Endothelial cell (in vitro differentiated cells): ENCODE data around the gene NCAM2. TPM values are rescaled to one million over a fixed set of nuclear protein-coding genes. Genes with fewer than 3 reads are reported as not detected.

Experiments
- DNase-seq: peaks from one replicate; pipeline ENCODE4 v3.0.0; 2021; ENCODE audit warnings: low spot score
- H3K27ac Mint-ChIP-seq: one replicate; pipeline ENCODE4 v1.8.0; 2021; ENCODE audit warnings: mixed read lengths, inconsistent platforms; ENCODE audit not compliant: unreplicated experiment
- H3K27me3 Mint-ChIP-seq: one replicate; pipeline ENCODE4 v1.8.0; 2021; ENCODE audit warnings: mild to moderate bottlenecking, moderate library complexity, mixed read lengths, inconsistent platforms; ENCODE audit not compliant: unreplicated experiment
- H3K36me3 Mint-ChIP-seq: one replicate; pipeline ENCODE4 v1.8.0; 2021; ENCODE audit warnings: mild to moderate bottlenecking, low read depth, mixed read lengths, inconsistent platforms; ENCODE audit not compliant: unreplicated experiment
- H3K4me1 Mint-ChIP-seq: one replicate; pipeline ENCODE4 v1.8.0; 2021; ENCODE audit warnings: mild to moderate bottlenecking, mixed read lengths, inconsistent platforms; ENCODE audit not compliant: unreplicated experiment
- H3K4me3 Mint-ChIP-seq: one replicate; pipeline ENCODE4 v1.8.0; 2021; ENCODE audit warnings: mild to moderate bottlenecking, mixed read lengths, inconsistent platforms; ENCODE audit not compliant: unreplicated experiment
- H3K9me3 Mint-ChIP-seq: one replicate; pipeline ENCODE4 v1.8.0; 2021; ENCODE audit warnings: mixed read lengths, inconsistent platforms; ENCODE audit not compliant: unreplicated experiment
- CTCF ChIP-seq: fragments of 200-600 bp; sonication (generic); IDR thresholded peaks from one replicate; pipeline ENCODE4 v1.5.0; 2021; ENCODE audit warnings: antibody characterized with exemption; ENCODE audit not compliant: unreplicated experiment
- long read RNA-seq: library from polyadenylated mRNA; unstranded; transcript quantifications from one replicate; pipeline ENCODE4 v2.0.0, GENCODE V29; 2020; ENCODE audit not compliant: unreplicated experiment
- total RNA-seq: library from RNA; stranded (reverse); fragmentation: NEBNext Ultra II Directional; extraction: Animal tissue kit (Norgen Biotek cat#: 25700); gene quantifications from one replicate; pipeline ENCODE4 v1.2.1, GENCODE V29; 2021; ENCODE audit not compliant: unreplicated experiment

The NCAM2 gene
- total RNA-seq: 0.64 TPM
- long read RNA-seq: 0 reads

GRCh38 chr21:20997636-20998455 lies at the start of gene NCAM2:
Gene NCAM2 (plus strand): TSS chr21:20998409.
- no peak for TF ChIP-seq CTCF
- Mint-ChIP-seq H3K27ac (no peak within 1 kb of the TSS), H3K27me3 (peaks cover 4% of the 10 kb centered on the region)

GRCh38 chr21:20949884-20950283 lies 48.3 kb upstream of the NCAM2 start:
- no peaks in the 10 kb centered on the region for H3K36me3 Mint-ChIP-seq
- no peaks in the 10 kb centered on the region for H3K9me3 Mint-ChIP-seq
- no peak overlapping the region for H3K27ac Mint-ChIP-seq
- H3K27me3 Mint-ChIP-seq: peaks cover 1% of the 10 kb centered on the region
- TF ChIP-seq CTCF: no peak
- H3K4me3 Mint-ChIP-seq: no peak overlapping the region
- no peak for DNase-seq
- peaks cover 9% of the 10 kb centered on the region for H3K4me1 Mint-ChIP-seq

More at GRCh38 chr21:20997636-20998455, at the start of gene NCAM2:
- DNase-seq: peak; percentile 79
- H3K9me3 Mint-ChIP-seq: no peaks in the 10 kb centered on the region
- peak within 1 kb of the TSS; percentile 90 for H3K4me3 Mint-ChIP-seq
- H3K4me1 Mint-ChIP-seq: no peaks in the 10 kb centered on the region
- no peaks in the 10 kb centered on the region for H3K36me3 Mint-ChIP-seq

- H3K36me3 Mint-ChIP-seq: no peaks in the 10 kb centered on the region
- no peak overlapping the region for H3K4me3 Mint-ChIP-seq
- H3K27me3 Mint-ChIP-seq: no peaks in the 10 kb centered on the region
- H3K9me3 Mint-ChIP-seq: no peaks in the 10 kb centered on the region
- DNase-seq: no peak
- H3K4me1 Mint-ChIP-seq: no peaks in the 10 kb centered on the region
- no peak overlapping the region for H3K27ac Mint-ChIP-seq
- TF ChIP-seq CTCF: no peak
Observed at GRCh38 chr21:20965816-20966215, 32.4 kb upstream of the NCAM2 start.

GRCh38 chr21:20968391-20968790 lies 29.8 kb upstream of the NCAM2 start:
- DNase-seq: no peak
- no peaks in the 10 kb centered on the region for H3K27me3 Mint-ChIP-seq
- H3K27ac Mint-ChIP-seq: no peak overlapping the region
- no peak overlapping the region for H3K4me3 Mint-ChIP-seq
- H3K36me3 Mint-ChIP-seq: no peaks in the 10 kb centered on the region
- no peak for TF ChIP-seq CTCF
- H3K9me3 Mint-ChIP-seq: no peaks in the 10 kb centered on the region
- H3K4me1 Mint-ChIP-seq: no peaks in the 10 kb centered on the region

GRCh38 chr21:20970691-20971090 lies 27.5 kb upstream of the NCAM2 start:
- Mint-ChIP-seq H3K27ac (no peak overlapping the region), H3K36me3 (no peaks in the 10 kb centered on the region), H3K4me1 (no peaks in the 10 kb centered on the region), H3K27me3 (no peaks in the 10 kb centered on the region), H3K4me3 (no peak overlapping the region), H3K9me3 (no peaks in the 10 kb centered on the region)
- no peak for TF ChIP-seq CTCF
- DNase-seq: no peak
